Measurements from ENCODE around the gene ZNF593. TPM values are rescaled to one million over a fixed set of nuclear protein-coding genes. Genes with fewer than 3 reads are reported as not detected.

The ZNF593 gene
- total and polyA plus RNA-seq, 2 donors (not counting 1 experiment from before 2014, with no cell fraction given) = 10.7 to 60.0 TPM

DNA sequence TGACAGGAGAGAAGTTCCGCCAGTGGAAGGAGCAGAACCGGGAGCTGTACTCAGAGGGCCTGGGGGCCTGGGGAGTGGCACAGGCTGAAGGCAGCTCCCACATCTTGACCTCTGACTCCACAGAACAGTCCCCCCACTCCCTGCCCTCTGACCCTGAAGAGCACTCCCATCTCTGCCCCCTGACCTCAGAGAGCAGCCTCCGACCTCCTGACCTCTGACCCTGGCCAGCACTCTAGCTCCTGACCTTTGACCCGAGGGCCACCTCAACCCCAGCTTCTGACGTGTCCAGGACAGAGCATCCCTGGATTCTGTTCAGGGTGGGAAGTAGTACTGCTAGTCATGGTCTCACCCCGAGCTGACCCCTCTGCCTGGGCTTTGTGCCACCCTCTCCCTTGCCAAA lies 19.6 kb downstream of the ZNF593 start:
- Histone ChIP-seq H3K27ac (ENCODE audit: low read length in 2 of 2) (no peak overlapping the region), H3K9me3 (ENCODE audit: control extremely low read depth in 1 of 3, control insufficient read depth in 2 of 3, insufficient read depth in 1 of 3, low read length in 2 of 3) (no peaks in the 10 kb centered on the region), H3K27me3 (replicated peaks in 1 of 4; ENCODE audit: control extremely low read depth in 1 of 4, control insufficient read depth in 3 of 4, insufficient read depth in 4 of 4, low read length in 3 of 4) (peaks cover 0 to 2% (median 0%) of the 10 kb centered on the region in 4 experiments), H3K9ac (ENCODE audit: low read length) (no peak overlapping the region), H3K4me1 (ENCODE audit: control insufficient read depth in 2 of 2, insufficient read depth in 2 of 2, low read length in 2 of 2) (no peaks in the 10 kb centered on the region), H4K20me1 (ENCODE audit: control insufficient read depth, insufficient read depth, low read length, poor library complexity, severe bottlenecking) (no peaks in the 10 kb centered on the region), H3K36me3 (replicated peaks in 1 of 2; ENCODE audit: control extremely low read depth in 1 of 2, control insufficient read depth in 1 of 2, extremely low read depth in 1 of 2, insufficient read depth in 2 of 2, low read length in 1 of 2) (no peaks in the 10 kb centered on the region), H3K4me3 (ENCODE audit: control extremely low read depth in 1 of 5, extremely low read depth in 1 of 5, insufficient read depth in 1 of 5, low read depth in 2 of 5, low read length in 4 of 5) (no peak overlapping the region), H2AFZ (ENCODE audit: insufficient read depth, low read depth, low read length, poor library complexity, severe bottlenecking) (no peak overlapping the region), H3K79me2 (ENCODE audit: control insufficient read depth, insufficient read depth, low read length) (no peaks in the 10 kb centered on the region), H3K4me2 (replicated peaks; ENCODE audit: low read depth, low read length, poor library complexity, severe bottlenecking) (no peak overlapping the region)
- no peak for ATAC-seq (ENCODE audit: low read depth)
- TF ChIP-seq CTCF (IDR thresholded peaks at IDR 0.05) (no peak), EZH2 (IDR thresholded peaks at IDR 0.05; ENCODE audit: borderline replicate concordance, insufficient read depth, low read depth, low read length, poor library complexity, severe bottlenecking) (no peak)
- Mint-ChIP-seq H3K9me3 (ENCODE audit: insufficient read depth) (no peaks in the 10 kb centered on the region), H3K4me1 (no peaks in the 10 kb centered on the region), H3K27ac (no peak overlapping the region), H3K27me3 (no peaks in the 10 kb centered on the region), H3K4me3 (no peak overlapping the region)
- intact Hi-C loops (cut with micrococcal nuclease) = no loop called here
- no peak for DNase-seq
- ChIA-PET POLR2A (no interaction called here), CTCF (interaction anchor here (1.0 to 1.3 kb wide), 6 partner anchors 16 to 228 kb away, joined by 3 read pairs; partner anchors contain the start of gene CEP85)
- 95% methylated on average over 4 of the region's 6 CpGs for WGBS (ENCODE audit: insufficient coverage)

- no peaks in the 10 kb centered on the region for H4K20me1 ChIP-seq (ENCODE audit: control insufficient read depth, insufficient read depth, low read length, poor library complexity, severe bottlenecking)
- Mint-ChIP-seq H3K27me3 (no peaks in the 10 kb centered on the region), H3K4me1 (no peaks in the 10 kb centered on the region), H3K27ac (no peak overlapping the region), H3K9me3 (ENCODE audit: insufficient read depth) (no peaks in the 10 kb centered on the region), H3K4me3 (no peak overlapping the region)
- H3K4me1 ChIP-seq (ENCODE audit: control insufficient read depth in 2 of 2, insufficient read depth in 2 of 2, low read length in 2 of 2) = no peaks in the 10 kb centered on the region
- H3K79me2 ChIP-seq (ENCODE audit: control insufficient read depth, insufficient read depth, low read length) = no peaks in the 10 kb centered on the region
- H3K36me3 ChIP-seq (replicated peaks in 1 of 2; ENCODE audit: control extremely low read depth in 1 of 2, control insufficient read depth in 1 of 2, extremely low read depth in 1 of 2, insufficient read depth in 2 of 2, low read length in 1 of 2) = no peaks in the 10 kb centered on the region
- no peak overlapping the region for H2AFZ ChIP-seq (ENCODE audit: insufficient read depth, low read depth, low read length, poor library complexity, severe bottlenecking)
- WGBS (ENCODE audit: insufficient coverage) = 89% methylated on average over 5 of the region's 7 CpGs
- H3K9me3 ChIP-seq (ENCODE audit: control extremely low read depth in 1 of 3, control insufficient read depth in 2 of 3, insufficient read depth in 1 of 3, low read length in 2 of 3) = no peaks in the 10 kb centered on the region
- intact Hi-C loops (cut with micrococcal nuclease) = no loop called here
- no peak overlapping the region for H3K27ac ChIP-seq (ENCODE audit: low read length in 2 of 2)
- no peak overlapping the region for H3K4me2 ChIP-seq (replicated peaks; ENCODE audit: low read depth, low read length, poor library complexity, severe bottlenecking)
- no peak overlapping the region for H3K9ac ChIP-seq (ENCODE audit: low read length)
- DNase-seq (no peak), ATAC-seq (ENCODE audit: low read depth) (no peak)
- H3K4me3 ChIP-seq (ENCODE audit: control extremely low read depth in 1 of 5, extremely low read depth in 1 of 5, insufficient read depth in 1 of 5, low read depth in 2 of 5, low read length in 4 of 5) = no peak overlapping the region
- POLR2A ChIA-PET = no interaction called here
- CTCF ChIA-PET = interaction anchor here (0.6 to 1.2 kb wide), 4 partner anchors 16 to 175 kb away, joined by 3 read pairs; partner anchors contain the start of gene CEP85
- TF ChIP-seq EZH2 (IDR thresholded peaks at IDR 0.05; ENCODE audit: borderline replicate concordance, insufficient read depth, low read depth, low read length, poor library complexity, severe bottlenecking) (no peak), CTCF (IDR thresholded peaks at IDR 0.05) (no peak)
- H3K27me3 ChIP-seq (replicated peaks in 1 of 4; ENCODE audit: control extremely low read depth in 1 of 4, control insufficient read depth in 3 of 4, insufficient read depth in 4 of 4, low read length in 3 of 4) = peaks cover 0 to 2% (median 0%) of the 10 kb centered on the region in 4 experiments
Measured at GRCh38 chr1:26189751-26190275, 20.1 kb downstream of the ZNF593 start.
